HT1080 (cell line): ENCODE measurements around the gene PTPRG. TPM values are rescaled to one million over a fixed set of nuclear protein-coding genes. Genes with fewer than 3 reads are reported as not detected.

Experiments used
- DNase-seq: peaks from one replicate; pipeline ENCODE4 v3.0.0-alpha.2; 2015; ENCODE audit warnings: low read depth
- small RNA-seq: library from RNA; depleted of rRNA; stranded (forward); fragments of <200 nt; gene quantifications from one replicate; pipeline ENCODE3, GENCODE V24; 2014
- total RNA-seq: library from RNA; depleted of rRNA; stranded (reverse); fragments of >200 nt; shearing (Covaris generic); gene quantifications from 2 replicates; pipeline ENCODE4 v1.2.3, GENCODE V29; 2014

Gene PTPRG
- total RNA-seq, 1 experiment from 2014 or later, result 41.1 TPM

GRCh38 chr3:62300617-62301016 lies 739.2 kb downstream of the PTPRG start:
- no peak for DNase-seq

DNA sequence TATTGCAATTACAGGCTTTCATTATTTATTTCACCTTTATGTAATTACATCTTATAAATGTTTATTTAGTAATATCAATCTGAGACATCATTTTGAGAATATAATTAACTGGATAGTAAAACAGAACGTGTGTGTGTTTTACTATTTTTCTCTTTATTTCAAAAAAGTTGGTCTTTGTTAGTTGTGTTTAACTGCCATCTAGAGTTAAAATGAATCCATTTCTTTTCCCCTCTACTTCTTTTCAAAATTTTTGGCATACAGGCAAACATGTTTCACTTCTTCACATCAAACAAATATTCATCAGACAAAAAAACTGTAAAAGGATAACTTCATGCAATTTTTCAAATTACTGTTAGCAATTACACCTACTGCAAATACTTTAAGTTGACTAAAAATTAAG lies 750.8 kb downstream of the PTPRG start:
- DNase-seq, result no peak

DNA sequence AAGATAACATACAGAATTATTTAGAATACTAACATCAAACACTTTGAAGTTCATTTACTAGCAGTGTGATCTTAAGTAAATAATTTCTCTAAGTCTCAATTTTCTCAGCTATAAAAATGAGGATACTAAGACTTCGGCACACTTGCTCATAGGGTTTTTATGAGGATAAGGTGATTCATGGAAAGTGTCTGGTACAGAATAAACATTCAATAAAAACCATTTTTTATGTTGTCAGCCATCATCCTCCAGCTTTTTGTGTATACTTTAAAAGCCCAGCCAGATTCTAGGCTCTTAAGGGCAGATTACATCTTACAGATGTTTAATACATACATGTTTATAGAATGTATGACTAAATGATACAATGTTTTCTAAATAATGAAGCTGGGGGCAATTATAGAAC lies 755.2 kb downstream of the PTPRG start:
- no peak for DNase-seq

GRCh38 chr3:62318365-62318751 lies 757.0 kb downstream of the PTPRG start:
- no peak for DNase-seq

DNA sequence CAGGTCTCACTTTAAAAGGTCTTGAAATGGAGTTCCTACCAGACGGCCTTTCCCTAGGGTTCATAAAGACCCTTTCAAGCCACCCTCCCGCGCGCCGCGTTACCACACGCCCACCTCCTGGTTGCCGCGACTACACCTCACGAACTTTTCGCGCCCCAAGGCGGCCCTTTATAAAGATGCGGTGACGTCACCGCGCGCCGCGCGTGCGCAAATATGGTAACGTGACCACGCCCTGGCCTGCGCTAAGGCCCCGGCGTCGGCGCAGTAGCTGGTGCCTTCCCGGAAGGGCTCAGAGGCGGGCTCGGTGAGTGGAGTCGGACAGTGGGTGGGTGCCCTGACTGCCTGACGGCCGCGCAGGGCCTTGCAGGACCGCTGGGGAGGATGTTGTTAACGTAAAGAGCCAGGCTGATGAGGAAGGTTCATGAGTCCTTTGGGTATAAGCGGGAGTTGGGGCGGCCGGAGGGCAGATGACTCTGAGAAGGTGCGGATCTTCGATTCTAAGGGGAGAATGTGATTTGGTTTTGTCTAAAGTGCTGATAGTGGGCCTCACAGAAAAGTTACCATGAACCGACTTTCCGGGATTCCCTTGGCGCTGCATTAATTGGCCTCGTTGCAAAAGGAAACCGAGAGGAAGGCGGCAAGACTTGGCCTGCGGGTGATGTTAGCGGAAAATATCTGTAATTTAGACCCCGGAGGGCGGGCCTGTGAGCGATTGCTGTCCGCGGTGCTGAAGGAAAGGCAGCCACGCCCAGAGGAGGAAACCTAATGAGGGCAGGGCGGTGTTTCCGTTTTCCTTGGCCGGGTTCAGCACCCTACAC lies 757.6 kb downstream of the PTPRG start:
- DNase-seq, result peak; percentile 88

GRCh38 chr3:62319570-62320243 lies 758.3 kb downstream of the PTPRG start:
- DNase-seq, result no peak

DNA sequence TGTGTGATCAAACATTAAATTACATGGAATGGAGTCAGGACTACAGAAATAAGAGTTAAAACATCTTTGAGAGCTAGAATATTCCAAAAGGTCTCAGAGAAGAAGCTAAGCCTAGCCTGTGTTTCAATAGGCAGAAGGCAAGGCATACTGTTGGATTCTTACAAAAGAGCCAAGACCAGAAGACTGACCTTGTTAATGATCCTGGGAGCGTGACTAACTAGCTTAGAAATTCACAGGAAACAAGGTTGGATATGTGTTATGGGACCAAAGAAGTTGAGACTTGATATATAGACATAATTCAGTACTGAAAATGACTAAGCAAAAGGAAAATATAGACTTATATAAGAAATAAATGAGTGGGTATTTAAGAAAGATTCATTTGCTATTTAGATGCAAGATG lies 761.9 kb downstream of the PTPRG start:
- DNase-seq, result no peak

DNA sequence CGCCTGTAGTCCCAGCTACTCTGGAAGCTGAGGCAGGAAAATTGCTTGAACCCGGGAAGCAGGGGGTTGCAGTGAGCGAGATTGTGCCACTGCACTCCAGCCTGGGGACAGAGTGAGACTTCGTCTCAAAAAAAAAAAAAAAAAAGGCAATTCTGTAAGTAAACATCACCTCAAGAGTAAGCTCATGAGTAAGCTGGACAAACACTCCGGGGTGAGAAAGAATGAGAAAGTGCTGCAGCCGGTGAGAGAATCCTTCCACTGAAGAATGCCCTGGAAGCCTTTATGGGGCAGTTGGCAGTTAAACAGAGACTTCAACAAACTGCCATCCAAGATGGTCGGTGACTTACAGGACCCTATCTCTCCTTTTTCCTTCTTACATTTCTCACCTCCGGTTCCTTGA lies 764.5 kb downstream of the PTPRG start:
- DNase-seq, result no peak

DNA sequence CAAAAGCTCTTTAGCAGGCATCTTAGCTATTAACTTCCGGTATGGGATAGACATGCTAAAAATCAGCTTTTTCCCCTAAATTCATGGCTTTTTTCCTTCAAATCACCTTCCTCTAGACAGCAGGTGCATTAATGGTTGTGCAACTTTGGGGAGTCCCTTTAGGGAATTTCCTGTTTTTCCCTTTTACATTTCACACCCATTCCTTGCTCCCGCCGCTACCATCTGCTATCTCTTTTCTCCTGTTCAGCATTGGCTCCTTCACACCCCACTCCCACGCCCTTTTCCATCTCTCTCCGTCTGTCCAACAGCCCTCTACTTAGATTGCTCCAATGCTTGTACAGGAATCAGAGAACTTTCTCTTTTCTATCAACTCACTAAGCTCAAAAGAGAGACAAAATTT lies 768.6 kb downstream of the PTPRG start:
- DNase-seq, result no peak

DNA sequence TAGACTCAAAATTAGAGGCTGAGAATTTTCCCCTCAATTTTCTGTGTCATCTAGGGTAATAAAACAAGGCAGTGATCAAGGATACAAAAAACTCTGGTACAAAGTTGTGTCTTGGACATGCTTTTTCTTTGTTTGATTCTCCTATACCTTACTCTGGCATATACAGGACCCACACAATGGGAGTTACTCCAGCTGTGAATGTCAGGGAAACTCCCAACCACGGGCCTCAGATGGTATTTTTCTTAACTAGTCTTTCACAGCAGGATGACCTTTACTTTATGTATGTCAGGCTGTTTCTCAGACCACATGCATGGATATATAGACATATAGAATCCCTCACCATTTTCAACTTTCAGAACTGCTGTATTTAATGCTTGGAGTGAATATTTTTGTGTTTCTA lies 770.6 kb downstream of the PTPRG start:
- DNase-seq, result no peak

DNA sequence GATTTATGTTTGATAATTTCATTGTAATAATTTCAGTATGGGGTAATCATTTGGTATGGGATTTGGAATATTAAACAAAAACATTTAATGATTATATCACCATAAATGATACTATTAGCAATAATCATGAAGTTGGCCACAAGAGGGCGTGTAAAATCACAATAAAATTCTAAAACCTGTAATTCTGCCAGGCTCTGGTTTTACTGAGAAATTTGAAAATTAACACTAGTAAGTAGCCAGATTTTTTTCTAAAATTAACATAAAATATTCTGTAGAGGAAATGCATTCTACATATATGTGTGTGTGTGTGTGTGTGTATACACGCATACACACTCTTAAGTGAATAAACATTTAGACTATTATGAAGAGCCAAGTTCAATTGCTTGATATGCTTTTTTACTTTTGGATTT lies 771.5 kb downstream of the PTPRG start:
- DNase-seq, result peak; percentile 8

DNA sequence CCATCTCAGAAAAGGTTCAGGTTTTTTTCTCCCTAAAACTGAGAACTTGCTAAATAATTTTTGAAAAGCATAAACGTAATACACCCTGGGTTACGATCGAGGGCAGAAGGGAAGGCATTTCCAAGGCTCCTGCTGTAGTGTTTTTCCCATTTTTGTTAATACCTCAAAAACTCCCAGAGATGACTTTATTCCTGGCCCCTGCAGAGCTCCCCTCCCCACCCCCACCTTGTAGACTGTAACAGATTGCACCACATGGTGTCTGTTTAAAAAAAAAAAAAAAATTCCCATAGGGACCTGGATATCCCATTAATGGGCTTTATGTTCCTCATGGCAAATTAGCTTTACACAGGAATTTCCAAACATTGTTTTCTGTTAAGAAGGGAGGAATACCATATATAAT lies 773.8 kb downstream of the PTPRG start:
- DNase-seq, result no peak

GRCh38 chr3:62343755-62344154 lies 782.4 kb downstream of the PTPRG start:
- no peak for DNase-seq

Small RNAs within 50 kb of the gene (small RNA-seq; reads per million reads assigned to genes)
- not detected for gene RF00019
- not detected for gene RNU2-10P
